Panc1 (cell line): ENCODE data around the gene TMC3. TPM values are rescaled to one million over a fixed set of nuclear protein-coding genes. Genes with fewer than 3 reads are reported as not detected.

Experiments used
- ATAC-seq: fragments of 200-7000 bp; cut with Tn5 transposase; 2 replicates; pipeline ENCODE4 v1.9.1; 2020; ENCODE audit warnings: mild to moderate bottlenecking, moderate library complexity
- BruUV-seq: library from RNA; stranded (reverse); fragments of 400-500 nt; replicated peaks from 2 replicates; lab custom pipeline; 2021; lab: Mats Ljungman, UMichigan
- CTCF ChIA-PET: fragments of 300-600 bp; sonication (Branson Sonifier 250); formaldehyde crosslinking; loops from one replicate; lab custom pipeline; 2022; ENCODE audit warnings: antibody characterized with exemption; lab: Charles Lee
- POLR2A ChIA-PET: fragments of 300-600 bp; sonication (Branson Sonifier 250); formaldehyde crosslinking; loops from one replicate; lab custom pipeline; 2022; ENCODE audit warnings: antibody characterized with exemption; lab: Charles Lee
- DNase-seq: peaks from one replicate; pipeline ENCODE4 v3.0.0-alpha.2; 2010; ENCODE audit warnings: low read depth, low spot score
- H3K27ac ChIP-seq: 2 replicates; pipeline ENCODE4 v1.5.1; 2011; ENCODE audit warnings: mild to moderate bottlenecking, low read length, inconsistent platforms
- H3K27me3 ChIP-seq: fragments of 200-500 bp; sonication (Bioruptor generic); 2 replicates; pipeline ENCODE4 v1.6.0; 2014; ENCODE audit warnings: low read length, inconsistent platforms; ENCODE audit not compliant: control insufficient read depth, insufficient read depth
- H3K36me3 ChIP-seq: fragments of 200-500 bp; sonication (Bioruptor generic); 2 replicates; pipeline ENCODE4 v1.5.1; 2014; ENCODE audit warnings: inconsistent platforms, mild to moderate bottlenecking, low read length, moderate library complexity; ENCODE audit not compliant: control insufficient read depth, insufficient read depth
- H3K4me1 ChIP-seq: 2 replicates; pipeline ENCODE4 v1.5.1; 2011; ENCODE audit warnings: inconsistent platforms, mild to moderate bottlenecking, low read length, moderate library complexity; ENCODE audit not compliant: control insufficient read depth, insufficient read depth
- H3K4me3 ChIP-seq, 2 experiments: 2 replicates each; pipeline ENCODE4 v1.5.1; 2011 to 2012; ENCODE audit warnings: low read depth in 2 of 2, low read length in 2 of 2, mild to moderate bottlenecking in 2 of 2, inconsistent platforms in 1 of 2, moderate library complexity in 1 of 2
- H3K9me3 ChIP-seq: fragments of 200-500 bp; sonication (Bioruptor generic); 2 replicates; pipeline ENCODE4 v1.5.1; 2014; ENCODE audit warnings: low read depth, mild to moderate bottlenecking, inconsistent platforms, low read length, moderate library complexity; ENCODE audit not compliant: control insufficient read depth, insufficient read depth
- CTCF ChIP-seq: fragments of 450-650 bp; IDR thresholded peaks from 2 replicates; pipeline ENCODE4 v1.5.1; 2017; ENCODE audit warnings: mild to moderate bottlenecking
- POLR2AphosphoS5 ChIP-seq: IDR thresholded peaks from 2 replicates; pipeline ENCODE4 v1.6.1; 2012; ENCODE audit warnings: mild to moderate bottlenecking, low read depth, low read length, moderate library complexity
- REST ChIP-seq, 2 experiments: IDR thresholded peaks; 2 replicates each; pipeline ENCODE4 v1.6.1; 2011 to 2012; ENCODE audit warnings: low read depth in 2 of 2, control low read depth in 1 of 2, low read length in 1 of 2, mild to moderate bottlenecking in 1 of 2, moderate library complexity in 1 of 2; ENCODE audit not compliant: insufficient read depth in 1 of 2
- SIN3A ChIP-seq: IDR thresholded peaks from 2 replicates; pipeline ENCODE4 v1.6.1; 2012; ENCODE audit warnings: low read depth, mild to moderate bottlenecking, low read length, moderate library complexity, borderline replicate concordance; ENCODE audit not compliant: insufficient read depth
- TCF7L2 ChIP-seq: IDR thresholded peaks from 2 replicates; pipeline ENCODE4 v1.6.1; 2011; ENCODE audit warnings: mild to moderate bottlenecking, low read depth, low read length, inconsistent platforms
- in situ Hi-C: cut with HindIII; loops from 2 replicates; pipeline ENCODE4 v1.10.0; 2016; ENCODE audit warnings: low sequenced_read_pairs, low pct_unique_long_range_greater_than_20kb
- intact Hi-C: fragments of 100-400 bp; cut with micrococcal nuclease; formaldehyde crosslinking; loops from one replicate; pipeline ENCODE4 v1.10.0; 2022; ENCODE audit not compliant: unreplicated experiment
- total RNA-seq: library from RNA; stranded (reverse); gene quantifications from one replicate; pipeline ENCODE4 v1.2.1, GENCODE V29; 2021; ENCODE audit not compliant: unreplicated experiment

Gene TMC3
- total RNA-seq, 1 experiment from 2014 or later: not detected

GRCh38 chr15:81373176-81373575 is 837 bp downstream of the TMC3 start:
- intact Hi-C loops: no loop called here
- H3K27me3 ChIP-seq: peaks cover 11% of the 10 kb centered on the region
- TF ChIP-seq TCF7L2: no peak
- no peak for TF ChIP-seq REST (IDR thresholded peaks at IDR 0.05; ENCODE audit: insufficient read depth in 1 of 2, low read depth in 2 of 2, low read length in 1 of 2)
- TF ChIP-seq POLR2AphosphoS5: no peak
- TF ChIP-seq CTCF: no peak
- no peak for TF ChIP-seq SIN3A
- CTCF ChIA-PET: interaction anchor here (0.6 kb wide), 1 partner anchor 48 kb away, joined by 3 read pairs; no protein-coding TSS in a partner anchor
- ATAC-seq: no peak
- H3K4me3 ChIP-seq: no peak overlapping the region
- H3K9me3 ChIP-seq: no peaks in the 10 kb centered on the region
- BruUV-seq: no TSS peak
- in situ Hi-C loops: no loop called here
- no peaks in the 10 kb centered on the region for H3K36me3 ChIP-seq
- H3K4me1 ChIP-seq: no peaks in the 10 kb centered on the region
- POLR2A ChIA-PET: no interaction called here
- DNase-seq: no peak
- no peak overlapping the region for H3K27ac ChIP-seq

GRCh38 chr15:81372575-81372974 is 1.4 kb downstream of the TMC3 start:
- H3K27me3 ChIP-seq: peaks cover 11% of the 10 kb centered on the region
- in situ Hi-C loops (no loop called here), intact Hi-C loops (no loop called here)
- POLR2A ChIA-PET: no interaction called here
- H3K36me3 ChIP-seq: no peaks in the 10 kb centered on the region
- ATAC-seq (no peak), DNase-seq (no peak)
- TF ChIP-seq TCF7L2 (no peak), CTCF (no peak), SIN3A (no peak), POLR2AphosphoS5 (no peak), REST (IDR thresholded peaks at IDR 0.05; ENCODE audit: insufficient read depth in 1 of 2, low read depth in 2 of 2, low read length in 1 of 2) (no peak)
- CTCF ChIA-PET: no interaction called here
- no peaks in the 10 kb centered on the region for H3K4me1 ChIP-seq
- H3K9me3 ChIP-seq: no peaks in the 10 kb centered on the region
- H3K4me3 ChIP-seq: no peak overlapping the region
- no TSS peak for BruUV-seq
- no peak overlapping the region for H3K27ac ChIP-seq
